GM12878 (cell line): Measurements from ENCODE around the gene TSSK2.

Source experiments
- CEBPB ChIP-seq, 2 experiments: fragments of 150-350 bp in 1 of 2; IDR thresholded peaks; 2 replicates each; pipeline ENCODE4 v1.6.1; 2012 to 2014; ENCODE audit warnings: low read depth in 2 of 2, low read length in 2 of 2, borderline replicate concordance in 1 of 2, inconsistent platforms in 1 of 2
- EED ChIP-seq: sonication (generic); IDR thresholded peaks from 2 replicates; pipeline ENCODE4 v1.6.1; 2016; ENCODE audit warnings: antibody characterized with exemption, low read depth
- EP300 ChIP-seq, 2 experiments: fragments of 150-350 bp in 1 of 2; IDR thresholded peaks; 2 replicates each; pipeline ENCODE4 v1.6.1; 2011 to 2012; ENCODE audit warnings: low read depth in 2 of 2, low read length in 2 of 2, borderline replicate concordance in 1 of 2, improper control_type of control experiment in 1 of 2, inconsistent platforms in 1 of 2; ENCODE audit not compliant: control insufficient read depth in 1 of 2
- MYC ChIP-seq: IDR thresholded peaks from 2 replicates; pipeline ENCODE4 v1.6.1; 2011; ENCODE audit warnings: mild to moderate bottlenecking, low read length, moderate library complexity, inconsistent platforms; ENCODE audit not compliant: insufficient read depth, insufficient replicate concordance, insufficient read length, severe bottlenecking
- NR2C1 ChIP-seq: fragments of 450-650 bp; IDR thresholded peaks from 2 replicates; pipeline ENCODE4 v1.6.1; 2017; ENCODE audit warnings: antibody characterized with exemption, mild to moderate bottlenecking, moderate library complexity
- POLR2A ChIP-seq: IDR thresholded peaks from 2 replicates; pipeline ENCODE4 v1.6.1; 2011; ENCODE audit warnings: low read depth, mild to moderate bottlenecking, low read length
- RAD21 ChIP-seq: IDR thresholded peaks from 2 replicates; pipeline ENCODE4 v1.6.1; 2011; ENCODE audit warnings: mild to moderate bottlenecking, low read depth, low read length, moderate library complexity; ENCODE audit not compliant: insufficient read depth
- RCOR1 ChIP-seq: conservative IDR thresholded peaks from 2 replicates; pipeline ENCODE4 v1.6.1; 2012; ENCODE audit warnings: low read depth, low read length, improper control_type of control experiment
- SP1 ChIP-seq: IDR thresholded peaks from one replicate; pipeline ENCODE4 v1.6.1; 2011; ENCODE audit warnings: low read depth, low read length
- SREBF1 ChIP-seq: IDR thresholded peaks from 2 replicates; pipeline ENCODE4 v1.6.1; 2012; ENCODE audit warnings: mild to moderate bottlenecking, low read length
- SREBF2 ChIP-seq: IDR thresholded peaks from 2 replicates; pipeline ENCODE4 v1.6.1; 2012; ENCODE audit warnings: mild to moderate bottlenecking, low read length
- TAF1 ChIP-seq: IDR thresholded peaks from 2 replicates; pipeline ENCODE4 v1.6.1; 2011; ENCODE audit warnings: mild to moderate bottlenecking, low read depth, low read length, borderline replicate concordance
- TF ChIP-seq, protein P1 (sequence below): IDR thresholded peaks from 2 replicates; pipeline ENCODE4 v1.6.1; 2012; ENCODE audit warnings: mild to moderate bottlenecking, low read depth, low read length
- TF ChIP-seq, protein P2 (sequence below), 3 experiments: IDR thresholded peaks in 2 of 3; conservative IDR thresholded peaks in 1 of 3; 2 replicates each; pipeline ENCODE4 v1.5.1; 2011; ENCODE audit warnings: low read depth in 3 of 3, low read length in 3 of 3, mild to moderate bottlenecking in 3 of 3, control low read depth in 2 of 3, moderate library complexity in 2 of 3, inconsistent platforms in 1 of 3, mixed read lengths in 1 of 3; ENCODE audit not compliant: control insufficient read depth in 2 of 3, insufficient read depth in 1 of 3; ENCODE audit errors: extremely low read depth in 1 of 3

GRCh38 chr22:19180234-19180633, 49.1 kb downstream of the TSSK2 start:
- TF ChIP-seq TAF1: no peak
- TF ChIP-seq EED: no peak
- TF ChIP-seq EP300 (IDR thresholded peaks at IDR 0.05; ENCODE audit: borderline replicate concordance in 1 of 2, control insufficient read depth in 1 of 2, low read depth in 2 of 2, low read length in 2 of 2): no peak
- TF ChIP-seq NR2C1: no peak
- TF ChIP-seq, protein P1, sequence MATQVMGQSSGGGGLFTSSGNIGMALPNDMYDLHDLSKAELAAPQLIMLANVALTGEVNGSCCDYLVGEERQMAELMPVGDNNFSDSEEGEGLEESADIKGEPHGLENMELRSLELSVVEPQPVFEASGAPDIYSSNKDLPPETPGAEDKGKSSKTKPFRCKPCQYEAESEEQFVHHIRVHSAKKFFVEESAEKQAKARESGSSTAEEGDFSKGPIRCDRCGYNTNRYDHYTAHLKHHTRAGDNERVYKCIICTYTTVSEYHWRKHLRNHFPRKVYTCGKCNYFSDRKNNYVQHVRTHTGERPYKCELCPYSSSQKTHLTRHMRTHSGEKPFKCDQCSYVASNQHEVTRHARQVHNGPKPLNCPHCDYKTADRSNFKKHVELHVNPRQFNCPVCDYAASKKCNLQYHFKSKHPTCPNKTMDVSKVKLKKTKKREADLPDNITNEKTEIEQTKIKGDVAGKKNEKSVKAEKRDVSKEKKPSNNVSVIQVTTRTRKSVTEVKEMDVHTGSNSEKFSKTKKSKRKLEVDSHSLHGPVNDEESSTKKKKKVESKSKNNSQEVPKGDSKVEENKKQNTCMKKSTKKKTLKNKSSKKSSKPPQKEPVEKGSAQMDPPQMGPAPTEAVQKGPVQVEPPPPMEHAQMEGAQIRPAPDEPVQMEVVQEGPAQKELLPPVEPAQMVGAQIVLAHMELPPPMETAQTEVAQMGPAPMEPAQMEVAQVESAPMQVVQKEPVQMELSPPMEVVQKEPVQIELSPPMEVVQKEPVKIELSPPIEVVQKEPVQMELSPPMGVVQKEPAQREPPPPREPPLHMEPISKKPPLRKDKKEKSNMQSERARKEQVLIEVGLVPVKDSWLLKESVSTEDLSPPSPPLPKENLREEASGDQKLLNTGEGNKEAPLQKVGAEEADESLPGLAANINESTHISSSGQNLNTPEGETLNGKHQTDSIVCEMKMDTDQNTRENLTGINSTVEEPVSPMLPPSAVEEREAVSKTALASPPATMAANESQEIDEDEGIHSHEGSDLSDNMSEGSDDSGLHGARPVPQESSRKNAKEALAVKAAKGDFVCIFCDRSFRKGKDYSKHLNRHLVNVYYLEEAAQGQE: no peak
- TF ChIP-seq CEBPB (IDR thresholded peaks at IDR 0.05; ENCODE audit: borderline replicate concordance in 1 of 2, low read depth in 2 of 2, low read length in 2 of 2): no peak
- TF ChIP-seq RCOR1: no peak
- TF ChIP-seq POLR2A: no peak
- TF ChIP-seq, protein P2, sequence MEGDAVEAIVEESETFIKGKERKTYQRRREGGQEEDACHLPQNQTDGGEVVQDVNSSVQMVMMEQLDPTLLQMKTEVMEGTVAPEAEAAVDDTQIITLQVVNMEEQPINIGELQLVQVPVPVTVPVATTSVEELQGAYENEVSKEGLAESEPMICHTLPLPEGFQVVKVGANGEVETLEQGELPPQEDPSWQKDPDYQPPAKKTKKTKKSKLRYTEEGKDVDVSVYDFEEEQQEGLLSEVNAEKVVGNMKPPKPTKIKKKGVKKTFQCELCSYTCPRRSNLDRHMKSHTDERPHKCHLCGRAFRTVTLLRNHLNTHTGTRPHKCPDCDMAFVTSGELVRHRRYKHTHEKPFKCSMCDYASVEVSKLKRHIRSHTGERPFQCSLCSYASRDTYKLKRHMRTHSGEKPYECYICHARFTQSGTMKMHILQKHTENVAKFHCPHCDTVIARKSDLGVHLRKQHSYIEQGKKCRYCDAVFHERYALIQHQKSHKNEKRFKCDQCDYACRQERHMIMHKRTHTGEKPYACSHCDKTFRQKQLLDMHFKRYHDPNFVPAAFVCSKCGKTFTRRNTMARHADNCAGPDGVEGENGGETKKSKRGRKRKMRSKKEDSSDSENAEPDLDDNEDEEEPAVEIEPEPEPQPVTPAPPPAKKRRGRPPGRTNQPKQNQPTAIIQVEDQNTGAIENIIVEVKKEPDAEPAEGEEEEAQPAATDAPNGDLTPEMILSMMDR (IDR thresholded peaks at IDR 0.05 in 2 of 3, conservative IDR thresholded peaks at IDR 0.05 in 1 of 3; ENCODE audit: control insufficient read depth in 2 of 3, extremely low read depth in 1 of 3, insufficient read depth in 1 of 3, low read depth in 3 of 3, low read length in 3 of 3): no peak
- TF ChIP-seq SREBF1: no peak
- TF ChIP-seq RAD21: no peak
- no peak for TF ChIP-seq MYC
- TF ChIP-seq SP1: no peak
- TF ChIP-seq SREBF2: no peak
